Gastroesophageal sphincter (tissue), 3 donors: ENCODE results near the gene GNB2.

Source experiments
- POLR2A ChIP-seq, 2 donors: fragments of 450-650 bp; IDR thresholded peaks; one replicate each; pipeline ENCODE4 v1.6.1; 2017; ENCODE audit warnings: antibody characterized with exemption in 2 of 2, mild to moderate bottlenecking in 2 of 2, moderate library complexity in 1 of 2
- TF ChIP-seq, protein P1 (sequence below), 4 experiments: fragments of 200-600 bp in 2 of 4; fragments of 450-650 bp in 2 of 4; sonication (generic) in 1 of 4; IDR thresholded peaks; one replicate each; pipeline ENCODE4 v1.5.1; 2017 to 2019; ENCODE audit warnings: antibody characterized with exemption in 4 of 4, mild to moderate bottlenecking in 2 of 4, moderate library complexity in 2 of 4

DNA sequence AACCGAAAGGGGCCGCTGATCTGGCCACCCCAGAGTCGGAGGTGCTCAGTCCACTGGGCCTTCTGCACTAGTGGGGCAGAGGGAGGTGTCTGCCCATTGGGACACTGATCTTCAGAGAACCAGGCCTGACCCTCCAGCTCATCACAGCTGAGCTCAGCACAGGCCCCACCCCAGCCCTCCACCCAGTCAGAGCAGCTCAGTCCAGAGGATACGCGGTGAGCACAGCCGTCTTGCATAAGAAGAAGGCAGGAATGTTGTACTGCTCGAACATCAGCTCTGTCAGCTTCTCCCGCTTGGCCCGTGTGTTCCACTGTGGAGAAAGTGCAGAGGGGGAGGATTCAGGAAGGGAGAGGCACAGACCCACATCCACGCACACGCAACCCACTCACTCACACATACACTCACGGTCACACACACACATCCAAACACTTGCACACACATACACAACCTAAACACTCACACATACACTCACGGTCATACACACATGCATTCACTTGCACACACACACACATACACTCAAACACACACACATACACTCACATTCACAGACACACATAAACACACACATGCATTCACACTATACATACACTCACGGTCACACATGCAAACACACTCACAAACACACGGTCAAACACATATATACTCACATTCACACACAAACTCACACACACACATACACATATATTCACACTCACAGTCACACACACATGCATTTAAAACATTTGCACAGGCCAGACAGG is 23.5 kb upstream of the GNB2 start:
- TF ChIP-seq, protein P1, sequence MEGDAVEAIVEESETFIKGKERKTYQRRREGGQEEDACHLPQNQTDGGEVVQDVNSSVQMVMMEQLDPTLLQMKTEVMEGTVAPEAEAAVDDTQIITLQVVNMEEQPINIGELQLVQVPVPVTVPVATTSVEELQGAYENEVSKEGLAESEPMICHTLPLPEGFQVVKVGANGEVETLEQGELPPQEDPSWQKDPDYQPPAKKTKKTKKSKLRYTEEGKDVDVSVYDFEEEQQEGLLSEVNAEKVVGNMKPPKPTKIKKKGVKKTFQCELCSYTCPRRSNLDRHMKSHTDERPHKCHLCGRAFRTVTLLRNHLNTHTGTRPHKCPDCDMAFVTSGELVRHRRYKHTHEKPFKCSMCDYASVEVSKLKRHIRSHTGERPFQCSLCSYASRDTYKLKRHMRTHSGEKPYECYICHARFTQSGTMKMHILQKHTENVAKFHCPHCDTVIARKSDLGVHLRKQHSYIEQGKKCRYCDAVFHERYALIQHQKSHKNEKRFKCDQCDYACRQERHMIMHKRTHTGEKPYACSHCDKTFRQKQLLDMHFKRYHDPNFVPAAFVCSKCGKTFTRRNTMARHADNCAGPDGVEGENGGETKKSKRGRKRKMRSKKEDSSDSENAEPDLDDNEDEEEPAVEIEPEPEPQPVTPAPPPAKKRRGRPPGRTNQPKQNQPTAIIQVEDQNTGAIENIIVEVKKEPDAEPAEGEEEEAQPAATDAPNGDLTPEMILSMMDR (IDR thresholded peaks at IDR 0.05), result no peak
- no peak for TF ChIP-seq POLR2A (IDR thresholded peaks at IDR 0.05)
